Astrocyte of the spinal cord (primary cell): ENCODE measurements around the gene MGAT4A.
"Not testable (repeated sequence)": the region's sequence is repeated elsewhere in the genome, so short reads cannot be mapped to it uniquely, and the experiment has no call there.

Experiments used
- DNase-seq: peaks from one replicate; pipeline ENCODE4 v3.0.0; 2011; ENCODE audit warnings: low read depth, low spot score
- H3K4me3 ChIP-seq: 2 replicates; pipeline ENCODE4 v1.5.1; 2011; ENCODE audit warnings: low read depth, mild to moderate bottlenecking, low read length, moderate library complexity
- CTCF ChIP-seq: IDR thresholded peaks from 2 replicates; pipeline ENCODE4 v1.5.1; 2012; ENCODE audit warnings: low read depth, mild to moderate bottlenecking, low read length, inconsistent platforms
- in situ Hi-C: cut with HindIII; loops from 2 replicates; pipeline ENCODE4 v1.10.0; 2017; ENCODE audit warnings: low sequenced_read_pairs

Gene MGAT4A

GRCh38 chr2:98761267-98761781, 30.4 kb upstream of the MGAT4A start:
- no peak for TF ChIP-seq CTCF
- no peak overlapping the region for H3K4me3 ChIP-seq
- DNase-seq: no peak
- in situ Hi-C loops: no loop called here

GRCh38 chr2:98759827-98760625, 29.1 kb upstream of the MGAT4A start:
- no peak for TF ChIP-seq CTCF
- in situ Hi-C loops: no loop called here
- DNase-seq: no peak
- H3K4me3 ChIP-seq: no peak overlapping the region

GRCh38 chr2:98759338-98759737, 28.4 kb upstream of the MGAT4A start:
- in situ Hi-C loops: no loop called here
- no peak for TF ChIP-seq CTCF
- no peak overlapping the region for H3K4me3 ChIP-seq
- no peak for DNase-seq

GRCh38 chr2:98757904-98758421, 27.0 kb upstream of the MGAT4A start:
- in situ Hi-C loops: no loop called here
- TF ChIP-seq CTCF: no peak
- H3K4me3 ChIP-seq: no peak overlapping the region
- DNase-seq: peak; percentile 93

- in situ Hi-C loops: no loop called here
- no peak overlapping the region for H3K4me3 ChIP-seq
- no peak for DNase-seq
- no peak for TF ChIP-seq CTCF
These were observed 22.9 kb upstream of the MGAT4A start for GRCh38 chr2:98753801-98754200.

GRCh38 chr2:98752711-98753110, 21.8 kb upstream of the MGAT4A start:
- in situ Hi-C loops, H3K4me3 ChIP-seq, DNase-seq: not testable (repeated sequence)

GRCh38 chr2:98751748-98752147, 20.8 kb upstream of the MGAT4A start:
- in situ Hi-C loops: no loop called here
- no peak for TF ChIP-seq CTCF
- H3K4me3 ChIP-seq: no peak overlapping the region
- no peak for DNase-seq
